ENCODE data around the gene HABP2.

Gene HABP2

DNA sequence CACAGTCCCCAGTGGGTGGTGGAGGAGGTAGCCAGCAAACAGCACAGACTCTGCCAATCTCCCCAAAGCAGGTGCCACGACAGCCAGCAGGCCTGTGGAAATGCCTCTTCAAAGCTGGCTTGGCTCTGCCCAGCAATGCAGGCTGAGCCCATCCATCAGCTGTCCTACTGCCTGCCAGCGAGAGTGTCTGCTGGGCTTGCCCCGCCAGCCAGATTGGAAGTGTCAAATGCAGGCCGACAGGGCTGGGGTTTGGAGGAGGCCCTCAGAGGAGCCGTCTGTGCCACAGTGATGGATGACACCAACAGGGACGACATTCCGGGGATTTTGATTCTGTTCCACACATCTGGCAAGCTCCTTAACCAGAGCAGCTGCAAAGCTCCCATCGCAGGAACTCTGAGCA is 16.7 kb downstream of the HABP2 start:
- H3K4me2 ChIP-seq: no peak overlapping the region
- no peaks in the 10 kb centered on the region for H4K20me1 ChIP-seq (ENCODE audit: insufficient read depth)
- H3K27me3 ChIP-seq (ENCODE audit: insufficient read depth, low read depth): no peaks in the 10 kb centered on the region
- H3K27ac ChIP-seq: no peak overlapping the region
- H3K4me1 ChIP-seq (ENCODE audit: low read depth, poor library complexity, severe bottlenecking): no peaks in the 10 kb centered on the region
- TF ChIP-seq, protein P1, sequence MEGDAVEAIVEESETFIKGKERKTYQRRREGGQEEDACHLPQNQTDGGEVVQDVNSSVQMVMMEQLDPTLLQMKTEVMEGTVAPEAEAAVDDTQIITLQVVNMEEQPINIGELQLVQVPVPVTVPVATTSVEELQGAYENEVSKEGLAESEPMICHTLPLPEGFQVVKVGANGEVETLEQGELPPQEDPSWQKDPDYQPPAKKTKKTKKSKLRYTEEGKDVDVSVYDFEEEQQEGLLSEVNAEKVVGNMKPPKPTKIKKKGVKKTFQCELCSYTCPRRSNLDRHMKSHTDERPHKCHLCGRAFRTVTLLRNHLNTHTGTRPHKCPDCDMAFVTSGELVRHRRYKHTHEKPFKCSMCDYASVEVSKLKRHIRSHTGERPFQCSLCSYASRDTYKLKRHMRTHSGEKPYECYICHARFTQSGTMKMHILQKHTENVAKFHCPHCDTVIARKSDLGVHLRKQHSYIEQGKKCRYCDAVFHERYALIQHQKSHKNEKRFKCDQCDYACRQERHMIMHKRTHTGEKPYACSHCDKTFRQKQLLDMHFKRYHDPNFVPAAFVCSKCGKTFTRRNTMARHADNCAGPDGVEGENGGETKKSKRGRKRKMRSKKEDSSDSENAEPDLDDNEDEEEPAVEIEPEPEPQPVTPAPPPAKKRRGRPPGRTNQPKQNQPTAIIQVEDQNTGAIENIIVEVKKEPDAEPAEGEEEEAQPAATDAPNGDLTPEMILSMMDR (conservative IDR thresholded peaks at IDR 0.05; ENCODE audit: low read depth, low read length): no peak
- no peak overlapping the region for H3K9ac ChIP-seq
- H2AFZ ChIP-seq (ENCODE audit: low read depth): no peak overlapping the region
- H3K79me2 ChIP-seq (ENCODE audit: insufficient read depth, low read depth): no peaks in the 10 kb centered on the region
- H3K36me3 ChIP-seq (ENCODE audit: insufficient read depth): no peaks in the 10 kb centered on the region
- H3K4me3 ChIP-seq (IDR thresholded peaks at IDR 0.05; ENCODE audit: insufficient read depth, low read depth, low read length): no peak overlapping the region

DNA sequence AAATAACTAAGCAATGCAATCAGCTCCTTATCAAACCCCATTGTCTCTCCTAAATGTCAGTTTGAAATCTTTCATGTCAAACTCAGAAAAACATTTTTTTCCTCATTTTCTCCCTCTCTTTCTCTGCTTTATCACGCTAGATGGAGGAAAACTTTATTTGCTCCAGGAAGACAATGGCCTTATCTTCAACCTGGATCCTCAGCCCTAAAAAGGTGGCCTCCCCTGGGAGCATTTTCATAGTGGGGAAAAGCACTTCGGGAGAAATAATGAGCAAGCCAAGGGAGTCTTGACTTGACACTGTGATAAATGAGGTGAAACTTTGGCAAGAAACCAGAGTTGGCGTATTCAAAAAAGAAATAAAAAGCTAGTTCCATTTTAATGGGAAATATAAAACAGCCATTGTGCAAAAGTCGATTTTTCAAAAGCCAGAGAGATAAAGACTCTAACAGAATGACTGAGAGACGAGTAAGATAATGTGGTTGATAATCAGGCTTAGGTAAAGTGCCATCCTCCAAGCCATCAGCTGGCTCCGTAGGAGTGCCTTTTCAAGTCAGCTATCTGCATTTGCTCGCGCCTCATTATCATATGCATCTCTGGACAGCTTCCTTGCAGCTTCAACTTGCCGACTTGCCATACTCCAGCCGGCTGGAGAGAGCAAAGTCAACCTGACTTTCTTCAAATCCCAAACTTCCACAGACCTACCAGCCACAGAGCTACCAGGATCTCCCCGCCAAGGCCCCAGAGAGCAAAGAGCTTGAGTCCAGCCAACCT is 19.9 kb downstream of the HABP2 start:
- Histone ChIP-seq H3K36me3 (ENCODE audit: insufficient read depth) (no peaks in the 10 kb centered on the region), H3K79me2 (ENCODE audit: insufficient read depth, low read depth) (no peaks in the 10 kb centered on the region), H3K4me3 (IDR thresholded peaks at IDR 0.05; ENCODE audit: insufficient read depth, low read depth, low read length) (no peak overlapping the region), H3K4me1 (ENCODE audit: low read depth, poor library complexity, severe bottlenecking) (no peaks in the 10 kb centered on the region), H2AFZ (ENCODE audit: low read depth) (no peak overlapping the region), H3K4me2 (no peak overlapping the region), H3K27me3 (ENCODE audit: insufficient read depth, low read depth) (no peaks in the 10 kb centered on the region), H3K27ac (no peak overlapping the region), H4K20me1 (ENCODE audit: insufficient read depth) (no peaks in the 10 kb centered on the region), H3K9ac (no peak overlapping the region)
- TF ChIP-seq, protein P1 (conservative IDR thresholded peaks at IDR 0.05; ENCODE audit: low read depth, low read length): no peak

DNA sequence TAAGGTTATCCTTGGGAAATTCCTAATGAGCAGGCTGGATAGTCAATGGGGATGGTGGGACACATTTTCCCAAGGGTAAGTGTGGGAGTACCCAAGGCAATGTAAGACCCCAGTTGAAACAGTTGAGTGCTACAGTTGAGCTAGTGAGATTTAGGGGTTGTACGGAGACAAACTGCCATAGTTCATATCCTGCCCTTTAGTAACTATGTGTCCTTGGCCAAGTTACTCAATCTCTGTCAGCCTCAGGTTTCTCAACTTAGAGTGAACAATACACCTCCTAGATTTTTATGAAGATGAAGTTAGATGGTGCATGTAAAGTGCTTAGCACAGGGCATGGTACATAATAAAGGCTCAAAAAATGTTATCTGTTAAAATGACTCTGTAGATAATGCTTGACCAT is 20.5 kb downstream of the HABP2 start:
- Histone ChIP-seq H4K20me1 (ENCODE audit: insufficient read depth) (no peaks in the 10 kb centered on the region), H3K27me3 (ENCODE audit: insufficient read depth, low read depth) (no peaks in the 10 kb centered on the region), H3K9ac (no peak overlapping the region), H2AFZ (ENCODE audit: low read depth) (no peak overlapping the region), H3K27ac (no peak overlapping the region), H3K4me2 (no peak overlapping the region), H3K4me1 (ENCODE audit: low read depth, poor library complexity, severe bottlenecking) (no peaks in the 10 kb centered on the region), H3K36me3 (ENCODE audit: insufficient read depth) (no peaks in the 10 kb centered on the region), H3K79me2 (ENCODE audit: insufficient read depth, low read depth) (no peaks in the 10 kb centered on the region), H3K4me3 (IDR thresholded peaks at IDR 0.05; ENCODE audit: insufficient read depth, low read depth, low read length) (no peak overlapping the region)
- TF ChIP-seq, protein P1 (conservative IDR thresholded peaks at IDR 0.05; ENCODE audit: low read depth, low read length): no peak

DNA sequence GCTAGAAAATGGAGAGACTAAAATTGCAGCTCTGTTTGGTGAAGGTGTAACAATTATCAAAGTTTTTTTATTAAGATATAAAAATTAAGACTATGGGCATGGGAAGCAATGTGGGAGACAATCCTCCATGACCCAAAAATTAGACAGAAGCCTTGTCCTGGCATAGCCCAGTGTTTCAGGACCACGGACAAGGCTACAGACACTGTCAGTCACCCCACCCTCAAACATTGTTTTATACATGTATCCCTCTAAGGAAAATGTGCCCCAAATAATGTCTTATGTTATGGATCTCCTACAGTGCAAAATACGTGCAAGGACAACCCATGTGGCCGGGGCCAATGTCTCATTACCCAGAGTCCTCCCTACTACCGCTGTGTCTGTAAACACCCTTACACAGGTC is 24.0 kb downstream of the HABP2 start:
- no peaks in the 10 kb centered on the region for H3K27me3 ChIP-seq (ENCODE audit: insufficient read depth, low read depth)

More for the DNA sequence above, 24.0 kb downstream of the HABP2 start:
- H3K79me2 ChIP-seq (ENCODE audit: insufficient read depth, low read depth): no peaks in the 10 kb centered on the region
- H3K9ac ChIP-seq: no peak overlapping the region
- TF ChIP-seq, protein P1 (conservative IDR thresholded peaks at IDR 0.05; ENCODE audit: low read depth, low read length): no peak
- no peak overlapping the region for H3K27ac ChIP-seq
- H4K20me1 ChIP-seq (ENCODE audit: insufficient read depth): no peaks in the 10 kb centered on the region
- H3K36me3 ChIP-seq (ENCODE audit: insufficient read depth): no peaks in the 10 kb centered on the region
- no peak overlapping the region for H3K4me3 ChIP-seq (IDR thresholded peaks at IDR 0.05; ENCODE audit: insufficient read depth, low read depth, low read length)
- no peak overlapping the region for H2AFZ ChIP-seq (ENCODE audit: low read depth)
- H3K4me1 ChIP-seq (ENCODE audit: low read depth, poor library complexity, severe bottlenecking): no peaks in the 10 kb centered on the region
- H3K4me2 ChIP-seq: no peak overlapping the region
